HG02981 (cell line): Measurements from ENCODE around the gene DKK1.
"Not testable (repeated sequence)": the region's sequence is repeated elsewhere in the genome, so short reads cannot be mapped to it uniquely, and the experiment has no call there.

Source experiments
- ATAC-seq: cut with Tn5 transposase; IDR thresholded peaks from one replicate; pipeline ENCODE4 v1.9.1; 2021; ENCODE audit warnings: mild to moderate bottlenecking, moderate library complexity; ENCODE audit not compliant: unreplicated experiment

DKK1 gene

GRCh38 chr10:52365547-52366432 is 51.7 kb downstream of the DKK1 start:
- ATAC-seq = not testable (repeated sequence)
